Measurements from ENCODE around the gene TLE3. TPM values are rescaled to one million over a fixed set of nuclear protein-coding genes. Genes with fewer than 3 reads are reported as not detected.

The TLE3 gene
- total RNA-seq, 2 donors from 2014 or later, result 22.4 to 29.3 TPM

GRCh38 chr15:70101459-70102113 lies 3.9 kb upstream of the TLE3 start:
- intact Hi-C loops (cut with DNase I), result loop anchor here in 1 of 2 donors (5.0 to 10.0 kb wide), 2 partner anchors 263 to 371 kb away; no protein-coding TSS in a partner anchor
- DNase-seq (peak; percentile 59), ATAC-seq (no peak)

- intact Hi-C loops (cut with DNase I), result loop anchor here in 1 of 2 donors (5.0 to 10.0 kb wide), 2 partner anchors 264 to 372 kb away; no protein-coding TSS in a partner anchor
- ATAC-seq (peak in 1 of 2 donors; percentile 4), DNase-seq (peak; percentile 63)
Observed at GRCh38 chr15:70100474-70101341, 3.0 kb upstream of the TLE3 start.

GRCh38 chr15:70099967-70100473 lies 2.3 kb upstream of the TLE3 start:
- DNase-seq, result no peak
- ATAC-seq, result no peak
- intact Hi-C loops (cut with DNase I), result loop anchor here in 1 of 2 donors (5.0 to 10.0 kb wide), 3 partner anchors 265 to 372 kb away; no protein-coding TSS in a partner anchor

GRCh38 chr15:70099167-70099966 lies 1.6 kb upstream of the TLE3 start:
- intact Hi-C loops (cut with DNase I), result loop anchor here in 1 of 2 donors (10.0 kb wide), 1 partner anchor 365 kb away; no protein-coding TSS in a partner anchor
- DNase-seq (peak; percentile 100), ATAC-seq (peak; percentile 79 to 84)

GRCh38 chr15:70098461-70099166 lies 897 bp upstream of the TLE3 start:
- intact Hi-C loops (cut with DNase I), result loop anchor here in 1 of 2 donors (10.0 kb wide), 1 partner anchor 364 kb away; no protein-coding TSS in a partner anchor
- ATAC-seq (peak; percentile 3 to 4), DNase-seq (peak; percentile 66)

- intact Hi-C loops (cut with DNase I), result loop anchor here in 1 of 2 donors (10.0 kb wide), 1 partner anchor 363 kb away; no protein-coding TSS in a partner anchor
- ATAC-seq (no peak), DNase-seq (no peak)
Observed at GRCh38 chr15:70098153-70098460, 390 bp upstream of the TLE3 start.

- intact Hi-C loops (cut with DNase I), result loop anchor here in 1 of 2 donors (10.0 kb wide), 1 partner anchor 362 kb away; no protein-coding TSS in a partner anchor
- no peak for DNase-seq
- peak in 1 of 2 donors; percentile 1 for ATAC-seq
Observed at GRCh38 chr15:70097063-70097320, 725 bp downstream of the TLE3 start.

- DNase-seq (peak; percentile 51), ATAC-seq (no peak)
- intact Hi-C loops (cut with DNase I), result loop anchor here in 1 of 2 donors (10.0 kb wide), 1 partner anchor 362 kb away; no protein-coding TSS in a partner anchor
Observed at GRCh38 chr15:70096215-70097062, 1.3 kb downstream of the TLE3 start.

GRCh38 chr15:70095408-70096214 lies 2.1 kb downstream of the TLE3 start:
- intact Hi-C loops (cut with DNase I), result loop anchor here in 1 of 2 donors (10.0 kb wide), 1 partner anchor 361 kb away; no protein-coding TSS in a partner anchor
- ATAC-seq, result no peak

GRCh38 chr15:70094690-70095311 lies 2.9 kb downstream of the TLE3 start:
- intact Hi-C loops (cut with DNase I), result loop anchor here in 1 of 2 donors (10.0 kb wide), 1 partner anchor 360 kb away; no protein-coding TSS in a partner anchor
- DNase-seq, result no peak
- no peak for ATAC-seq

More at GRCh38 chr15:70095408-70096214, 2.1 kb downstream of the TLE3 start:
- DNase-seq, result peak; percentile 55

GRCh38 chr15:70093481-70094319 lies 4.0 kb downstream of the TLE3 start:
- no peak for DNase-seq
- intact Hi-C loops (cut with DNase I), result loop anchor here in 1 of 2 donors (10.0 kb wide), 1 partner anchor 359 kb away; no protein-coding TSS in a partner anchor
- no peak for ATAC-seq

GRCh38 chr15:70093070-70093469 lies 4.6 kb downstream of the TLE3 start:
- ATAC-seq (no peak), DNase-seq (no peak)
- intact Hi-C loops (cut with DNase I), result loop anchor here in 1 of 2 donors (10.0 kb wide), 1 partner anchor 358 kb away; no protein-coding TSS in a partner anchor

GRCh38 chr15:70092464-70093027 lies 5.2 kb downstream of the TLE3 start:
- ATAC-seq, result no peak
- DNase-seq, result no peak
- intact Hi-C loops (cut with DNase I), result loop anchor here in 1 of 2 donors (10.0 kb wide), 1 partner anchor 358 kb away; no protein-coding TSS in a partner anchor

- DNase-seq, result no peak
- no peak for ATAC-seq
- intact Hi-C loops (cut with DNase I), result loop anchor here in 1 of 2 donors (10.0 kb wide), 1 partner anchor 357 kb away; no protein-coding TSS in a partner anchor
Observed at GRCh38 chr15:70091726-70092463, 5.8 kb downstream of the TLE3 start.

All from left cardiac atrium (tissue), 4 donors.